ENCODE results near the gene PARVA. TPM values are rescaled to one million over a fixed set of nuclear protein-coding genes. Genes with fewer than 3 reads are reported as not detected.

The PARVA gene
- total RNA-seq, 4 donors from 2014 or later, result 167 to 245 (median 240) TPM

GRCh38 chr11:12538889-12539421 lies 161.6 kb downstream of the PARVA start:
- no peak for ATAC-seq
- Histone ChIP-seq H3K27ac (peak overlapping the region in 3 of 4 donors; percentile 76 to 85 (median 79)), H3K9me3 (no peaks in the 10 kb centered on the region), H3K4me1 (peaks cover 7 to 52% (median 41%) of the 10 kb centered on the region in 3 donors), H3K4me3 (no peak overlapping the region), H3K27me3 (no peaks in the 10 kb centered on the region), H3K36me3 (no peaks in the 10 kb centered on the region)
- 80% methylated on average over 1 of the region's 3 CpGs for WGBS, 2 donors (ENCODE audit: low coverage in 1 of 2)
- no peak for TF ChIP-seq POLR2A (IDR thresholded peaks at IDR 0.05)
- TF ChIP-seq CTCF (IDR thresholded peaks at IDR 0.05), result no peak
- TF ChIP-seq EP300 (IDR thresholded peaks at IDR 0.05), result no peak
- TF ChIP-seq POLR2AphosphoS5 (IDR thresholded peaks at IDR 0.05), result no peak

- Histone ChIP-seq H3K4me3 (no peak overlapping the region), H3K27ac (peak overlapping the region in 3 of 4 donors; percentile 76 to 85 (median 79)), H3K36me3 (no peaks in the 10 kb centered on the region), H3K4me1 (peaks cover 7 to 52% (median 41%) of the 10 kb centered on the region in 3 donors), H3K27me3 (no peaks in the 10 kb centered on the region), H3K9me3 (no peaks in the 10 kb centered on the region)
- 45 to 69% methylated on average over 2 to 4 of the region's 4 CpGs for WGBS, 2 donors (ENCODE audit: low coverage in 1 of 2)
- ATAC-seq, result no peak
- peak; percentile 69 for TF ChIP-seq POLR2AphosphoS5 (IDR thresholded peaks at IDR 0.05)
- no peak for TF ChIP-seq POLR2A (IDR thresholded peaks at IDR 0.05)
- no peak for TF ChIP-seq EP300 (IDR thresholded peaks at IDR 0.05)
Observed at GRCh38 chr11:12539572-12539971, 162.2 kb downstream of the PARVA start.

- TF ChIP-seq EP300 (IDR thresholded peaks at IDR 0.05) (no peak), POLR2A (IDR thresholded peaks at IDR 0.05) (no peak), CTCF (IDR thresholded peaks at IDR 0.05) (no peak), POLR2AphosphoS5 (IDR thresholded peaks at IDR 0.05) (no peak)
- WGBS, 2 donors (ENCODE audit: low coverage in 1 of 2), result 73% methylated on average over 2 of the region's 5 CpGs; no CpG with 5 or more reads in 1 of the 2 donors
- no peak for ATAC-seq
- Histone ChIP-seq H3K36me3 (no peaks in the 10 kb centered on the region), H3K4me1 (peaks cover 7 to 52% (median 41%) of the 10 kb centered on the region in 3 donors), H3K27ac (peak overlapping the region; percentile 74 to 85 (median 78)), H3K4me3 (no peak overlapping the region), H3K9me3 (no peaks in the 10 kb centered on the region), H3K27me3 (no peaks in the 10 kb centered on the region)
Observed at GRCh38 chr11:12540075-12540680, 162.8 kb downstream of the PARVA start.

- WGBS, 2 donors (ENCODE audit: low coverage in 1 of 2), result 13 to 57% methylated on average over 1 to 2 of the region's 6 CpGs
- Histone ChIP-seq H3K4me3 (no peak overlapping the region), H3K27ac (peak overlapping the region; percentile 74 to 85 (median 78)), H3K27me3 (no peaks in the 10 kb centered on the region), H3K36me3 (no peaks in the 10 kb centered on the region), H3K9me3 (no peaks in the 10 kb centered on the region), H3K4me1 (peaks cover 7 to 52% (median 41%) of the 10 kb centered on the region in 3 donors)
- ATAC-seq, result peak; percentile 85
- TF ChIP-seq POLR2AphosphoS5 (IDR thresholded peaks at IDR 0.05), result peak; percentile 61
- TF ChIP-seq CTCF (IDR thresholded peaks at IDR 0.05), result peak in 3 of 4 experiments; percentile 42 to 76 (median 48)
- TF ChIP-seq POLR2A (IDR thresholded peaks at IDR 0.05), result no peak
Observed at GRCh38 chr11:12540913-12541582, 163.7 kb downstream of the PARVA start.

- no peaks in the 10 kb centered on the region for H3K36me3 ChIP-seq
- H3K9me3 ChIP-seq, result no peaks in the 10 kb centered on the region
- no peaks in the 10 kb centered on the region for H3K27me3 ChIP-seq
- TF ChIP-seq POLR2AphosphoS5 (IDR thresholded peaks at IDR 0.05), result no peak
- TF ChIP-seq CTCF (IDR thresholded peaks at IDR 0.05), result no peak
- TF ChIP-seq EP300 (IDR thresholded peaks at IDR 0.05), result no peak
- 90 to 93% methylated on average over 2 to 6 of the region's 9 CpGs for WGBS, 2 donors (ENCODE audit: low coverage in 1 of 2)
- no peak for ATAC-seq
- H3K4me1 ChIP-seq, result peaks cover 7 to 52% (median 41%) of the 10 kb centered on the region in 3 donors
- H3K27ac ChIP-seq, result peak overlapping the region in 3 of 4 donors; percentile 76 to 85 (median 79)
- no peak overlapping the region for H3K4me3 ChIP-seq
Observed at GRCh38 chr11:12541583-12542151, 164.3 kb downstream of the PARVA start.

All from gastroesophageal sphincter (tissue), 4 donors.